K562 (cell line): Measurements from ENCODE around the gene PKHD1. TPM values are rescaled to one million over a fixed set of nuclear protein-coding genes. Genes with fewer than 3 reads are reported as not detected.

Experiments
- ATAC-seq: fragments of 200-7000 bp; cut with Tn5 transposase; 3 replicates; pipeline ENCODE4 v1.9.1; 2020; ENCODE audit warnings: moderate library complexity
- BruUV-seq: library from RNA; stranded (reverse); fragments of 400-500 nt; replicated peaks from 2 replicates; lab custom pipeline; 2021; lab: Mats Ljungman, UMichigan
- CTCF ChIA-PET: fragments of 300-600 bp; formaldehyde crosslinking; extraction: SDS; loops from one replicate; lab custom pipeline; 2021; ENCODE audit warnings: low intra/inter-chr PET ratio; lab: Yijun Ruan, JAX
- POLR2A ChIA-PET: fragments of 300-600, 350-650 bp; sonication (Branson Sonifier 250); formaldehyde crosslinking; extraction: SDS; loops from one replicate; lab custom pipeline; 2021; ENCODE audit warnings: antibody characterized with exemption, inconsistent platforms; lab: Yijun Ruan, JAX
- DNase-seq, 4 experiments: peaks; one replicate each; pipeline versions ENCODE4 v3.0.0 to v3.0.0-alpha.2; 2011 to 2018; ENCODE audit warnings: low spot score in 3 of 4, mixed read lengths in 3 of 4; ENCODE audit errors: extremely low read depth in 1 of 4
- FAIRE-seq: peaks from 2 replicates; lab custom pipeline; 2011; peaks lifted over from hg19 to GRCh38; lab: Jason Lieb, UNC
- H2AFZ ChIP-seq: 2 replicates; pipeline ENCODE4 v1.6.0; 2011; ENCODE audit warnings: low read depth, low read length, control low read depth, inconsistent platforms
- H3K27ac ChIP-seq: fragments of 200-600 bp; 3 replicates; pipeline ENCODE4 v1.8.0; 2011; ENCODE audit warnings: low read depth, mild to moderate bottlenecking, control low read depth, inconsistent platforms, low read length, moderate library complexity, mixed read lengths; ENCODE audit errors: extremely low read depth
- H3K27me3 ChIP-seq, 2 experiments: fragments of 300-600 bp in 1 of 2; 2 replicates in 1 of 2; 3 replicates in 1 of 2; pipeline versions ENCODE4 v1.6.0 to v1.8.0; 2011; ENCODE audit warnings: inconsistent platforms in 2 of 2, low read length in 2 of 2, mild to moderate bottlenecking in 1 of 2, mixed read lengths in 1 of 2, moderate library complexity in 1 of 2; ENCODE audit not compliant: control insufficient read depth in 2 of 2, insufficient read depth in 2 of 2
- H3K36me3 ChIP-seq: fragments of 300-600 bp; 3 replicates; pipeline ENCODE4 v1.8.0; 2011; ENCODE audit warnings: mild to moderate bottlenecking, low read length, inconsistent platforms; ENCODE audit not compliant: control insufficient read depth, insufficient read depth
- H3K4me1 ChIP-seq, 2 experiments: fragments of 200-600 bp in 1 of 2; replicated peaks in 1 of 2; 2 replicates in 1 of 2; 3 replicates in 1 of 2; pipeline versions ENCODE4 v1.5.1 to v1.8.0; 2011; ENCODE audit warnings: inconsistent platforms in 2 of 2, low read length in 2 of 2, mild to moderate bottlenecking in 1 of 2, mixed read lengths in 1 of 2, moderate library complexity in 1 of 2; ENCODE audit not compliant: control insufficient read depth in 2 of 2, insufficient read depth in 2 of 2
- H3K4me2 ChIP-seq: 2 replicates; pipeline ENCODE4 v1.6.1; 2011; ENCODE audit warnings: low read length, control low read depth, inconsistent platforms, mixed read lengths; ENCODE audit not compliant: insufficient read depth
- H3K4me3 ChIP-seq: fragments of 200-600 bp; sonication (generic), shearing (Covaris generic); 2 replicates; pipeline ENCODE4 v1.5.1; 2016; ENCODE audit warnings: control low read depth, inconsistent platforms
- H3K79me2 ChIP-seq: fragments of 200-600 bp; 3 replicates; pipeline ENCODE4 v1.8.0; 2011; ENCODE audit warnings: low read length, inconsistent platforms; ENCODE audit not compliant: control insufficient read depth, insufficient read depth
- H3K9ac ChIP-seq, 2 experiments: 2 replicates each; pipeline versions ENCODE4 v1.6.0 to v1.6.1; 2011; ENCODE audit warnings: low read depth in 2 of 2, low read length in 2 of 2, control low read depth in 1 of 2, inconsistent platforms in 1 of 2, mild to moderate bottlenecking in 1 of 2, mixed read lengths in 1 of 2; ENCODE audit not compliant: insufficient read depth in 1 of 2
- H3K9me1 ChIP-seq: one replicate; pipeline ENCODE4 v1.6.0; 2011; ENCODE audit warnings: inconsistent platforms, mild to moderate bottlenecking, low read length, moderate library complexity; ENCODE audit not compliant: control insufficient read depth, insufficient read depth
- H3K9me3 ChIP-seq: replicated peaks from 2 replicates; pipeline ENCODE4 v1.5.1; 2011; ENCODE audit warnings: low read depth, low read length, inconsistent platforms; ENCODE audit not compliant: control insufficient read depth, insufficient read depth
- H4K20me1 ChIP-seq: replicated peaks from 2 replicates; pipeline ENCODE4 v1.6.1; 2011; ENCODE audit warnings: low read length, inconsistent platforms, mixed read lengths; ENCODE audit not compliant: control insufficient read depth, insufficient read depth
- HDAC1 ChIP-seq, 2 experiments: fragments of 450-650 bp; IDR thresholded peaks; 2 replicates each; pipeline ENCODE4 v1.6.1; 2016 to 2017; ENCODE audit warnings: inconsistent platforms in 1 of 2, mild to moderate bottlenecking in 1 of 2, moderate library complexity in 1 of 2
- HNRNPL ChIP-seq: fragments of 200-400 bp; formaldehyde crosslinking; IDR thresholded peaks from 2 replicates; pipeline ENCODE4 v1.6.1; 2017; ENCODE audit warnings: low read depth, mild to moderate bottlenecking, low read length
- KDM5B ChIP-seq: fragments of 200-600 bp; sonication (generic); IDR thresholded peaks from 2 replicates; pipeline ENCODE4 v1.6.1; 2012; ENCODE audit warnings: low read depth, mild to moderate bottlenecking, moderate library complexity, low read length, control low read depth, inconsistent platforms; ENCODE audit not compliant: insufficient replicate concordance
- SAFB ChIP-seq: fragments of 200-400 bp; formaldehyde crosslinking; IDR thresholded peaks from 2 replicates; pipeline ENCODE4 v1.6.1; 2017; ENCODE audit warnings: low read depth, low read length, borderline replicate concordance
- SNRNP70 ChIP-seq: fragments of 200-400 bp; formaldehyde crosslinking; optimal IDR thresholded peaks from 2 replicates; pipeline ENCODE3; 2017; ENCODE audit warnings: low read depth, low read length
- ZNF766 ChIP-seq: fragments of 200-800 bp; sonication (Bioruptor generic); conservative IDR thresholded peaks from 2 replicates; pipeline ENCODE4 v1.6.1; 2016; ENCODE audit warnings: missing genetic modification characterization, missing compliant biosample characterization
- WGBS: fragments of 100-300 bp; shearing (Covaris generic); methylation state at CpG from one replicate; pipeline ENCODE4 v1.1.6; 2016; ENCODE audit warnings: low coverage, mixed read lengths; ENCODE audit not compliant: insufficient coverage; ENCODE audit errors: missing lambda C conversion rate; 5-methylcytosine and 5-hydroxymethylcytosine counted together
- in situ Hi-C: fragments of 300-500 bp; cut with MboI; formaldehyde crosslinking; loops from 4 replicates; pipeline ENCODE4 v1.15.0; 2018; ENCODE audit warnings: inconsistent platforms, mixed read lengths
- intact Hi-C: fragments of 100-400 bp; cut with micrococcal nuclease; formaldehyde crosslinking; loops from 2 replicates; pipeline ENCODE4 v1.14.2; 2022
- polyA plus RNA-seq, 8 experiments: library from polyadenylated mRNA; depleted of rRNA in 4 of 8; stranded (reverse) in 5 of 8; unstranded in 3 of 8; fragments of >200 nt; fragmentation: Nextera tagmentation in 2 of 8; fragmentation: Illumina TruSeq in 1 of 8; extraction: Ambion mirVana in 2 of 8; extraction: Trizol in 1 of 8; gene quantifications; 2 replicates each; pipeline versions ENCODE4 v1.2.1 to v1.2.3, GENCODE V29; 2011 to 2014; ENCODE audit warnings: inconsistent platforms in 1 of 8, missing spikeins in 1 of 8
- total RNA-seq, 7 experiments: library from RNA; depleted of rRNA in 6 of 7; stranded (reverse); fragments of >200 nt in 6 of 7; fragmentation: Illumina TruSeq in 2 of 7; extraction: Trizol in 2 of 7; gene quantifications; 2 replicates each; pipeline versions ENCODE4 v1.2.1 to v1.2.3, GENCODE V29; 2011 to 2021; ENCODE audit warnings: low replicate concordance in 1 of 7
- TF ChIP-seq, protein P1 (sequence below): fragments of 450-650 bp; IDR thresholded peaks from 2 replicates; pipeline ENCODE4 v1.6.1; 2018; ENCODE audit not compliant: partially characterized antibody

The PKHD1 gene
- total and polyA plus RNA-seq, 9 of the 15 experiments (the other 6 are each of a cell fraction or from before 2014, with no cell fraction given): 0.01 to 0.04 (median 0.01) TPM; not detected in 6

DNA sequence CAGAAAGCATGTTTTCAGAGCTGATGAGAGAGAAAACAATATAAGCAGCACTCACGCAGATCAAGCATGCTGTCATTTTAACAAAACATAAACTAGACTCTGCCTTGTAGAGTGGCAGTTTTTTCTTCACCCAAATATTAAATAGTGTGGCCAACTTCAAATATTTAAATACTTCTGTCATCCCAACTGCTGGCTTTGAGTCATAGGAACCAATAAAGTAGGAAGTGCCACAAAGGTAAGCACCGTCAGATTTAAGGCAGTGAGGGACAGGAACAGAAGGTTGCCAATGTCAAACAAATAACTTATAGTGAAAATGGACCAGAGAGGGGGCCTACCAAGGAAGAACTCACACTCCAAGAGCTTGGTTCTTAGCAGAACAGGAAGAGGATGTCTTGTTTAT, 222.2 kb downstream of the PKHD1 start (continued):
- TF ChIP-seq, protein P1, sequence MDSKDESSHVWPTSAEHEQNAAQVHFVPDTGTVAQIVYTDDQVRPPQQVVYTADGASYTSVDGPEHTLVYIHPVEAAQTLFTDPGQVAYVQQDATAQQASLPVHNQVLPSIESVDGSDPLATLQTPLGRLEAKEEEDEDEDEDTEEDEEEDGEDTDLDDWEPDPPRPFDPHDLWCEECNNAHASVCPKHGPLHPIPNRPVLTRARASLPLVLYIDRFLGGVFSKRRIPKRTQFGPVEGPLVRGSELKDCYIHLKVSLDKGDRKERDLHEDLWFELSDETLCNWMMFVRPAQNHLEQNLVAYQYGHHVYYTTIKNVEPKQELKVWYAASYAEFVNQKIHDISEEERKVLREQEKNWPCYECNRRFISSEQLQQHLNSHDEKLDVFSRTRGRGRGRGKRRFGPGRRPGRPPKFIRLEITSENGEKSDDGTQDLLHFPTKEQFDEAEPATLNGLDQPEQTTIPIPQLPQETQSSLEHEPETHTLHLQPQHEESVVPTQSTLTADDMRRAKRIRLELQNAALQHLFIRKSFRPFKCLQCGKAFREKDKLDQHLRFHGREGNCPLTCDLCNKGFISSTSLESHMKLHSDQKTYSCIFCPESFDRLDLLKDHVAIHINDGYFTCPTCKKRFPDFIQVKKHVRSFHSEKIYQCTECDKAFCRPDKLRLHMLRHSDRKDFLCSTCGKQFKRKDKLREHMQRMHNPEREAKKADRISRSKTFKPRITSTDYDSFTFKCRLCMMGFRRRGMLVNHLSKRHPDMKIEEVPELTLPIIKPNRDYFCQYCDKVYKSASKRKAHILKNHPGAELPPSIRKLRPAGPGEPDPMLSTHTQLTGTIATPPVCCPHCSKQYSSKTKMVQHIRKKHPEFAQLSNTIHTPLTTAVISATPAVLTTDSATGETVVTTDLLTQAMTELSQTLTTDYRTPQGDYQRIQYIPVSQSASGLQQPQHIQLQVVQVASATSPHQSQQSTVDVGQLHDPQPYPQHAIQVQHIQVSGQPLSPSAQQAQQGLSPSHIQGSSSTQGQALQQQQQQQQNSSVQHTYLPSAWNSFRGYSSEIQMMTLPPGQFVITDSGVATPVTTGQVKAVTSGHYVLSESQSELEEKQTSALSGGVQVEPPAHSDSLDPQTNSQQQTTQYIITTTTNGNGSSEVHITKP: no peak
- no peak for TF ChIP-seq HNRNPL
- no peak for TF ChIP-seq KDM5B
- no peak for TF ChIP-seq ZNF766 (CRISPR knock-in tag)

DNA sequence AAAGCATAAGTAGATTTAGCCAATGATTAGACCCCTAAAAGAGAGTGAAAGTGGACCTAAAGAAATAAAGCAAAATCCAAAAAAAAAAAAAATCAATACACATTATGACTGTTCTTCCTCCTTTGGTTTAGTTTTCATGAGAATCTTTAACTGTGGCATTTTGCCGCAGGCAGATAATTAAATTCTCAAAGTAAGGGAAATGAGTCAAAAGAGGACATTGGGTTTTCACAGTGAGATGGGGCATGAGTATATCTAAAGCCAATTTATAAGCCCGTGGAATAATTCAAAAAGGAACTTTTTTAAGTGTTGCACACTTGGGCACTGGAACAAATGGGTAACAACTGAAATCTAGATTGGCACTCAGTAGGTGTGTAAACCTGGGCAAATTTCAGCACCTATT, 230.3 kb downstream of the PKHD1 start:
- no peaks in the 10 kb centered on the region for H3K79me2 ChIP-seq
- no peak for ATAC-seq
- no peak overlapping the region for H2AFZ ChIP-seq
- H4K20me1 ChIP-seq: no peaks in the 10 kb centered on the region
- no TSS peak for BruUV-seq
- ChIA-PET POLR2A (no interaction called here), CTCF (no interaction called here)
- no peaks in the 10 kb centered on the region for H3K9me3 ChIP-seq
- H3K4me1 ChIP-seq: no peaks in the 10 kb centered on the region
- TF ChIP-seq SNRNP70 (no peak), SAFB (no peak), HDAC1 (IDR thresholded peaks at IDR 0.05) (no peak)
- intact Hi-C loops (loop anchor here (10.0 kb wide), 2 partner anchors 168 to 1042 kb away; partner anchors contain the start of gene TFAP2B), in situ Hi-C loops (no loop called here)
- H3K36me3 ChIP-seq: no peaks in the 10 kb centered on the region
- H3K4me3 ChIP-seq: no peak overlapping the region
- no peak overlapping the region for H3K9ac ChIP-seq
- no peaks in the 10 kb centered on the region for H3K27me3 ChIP-seq
- WGBS: 0% methylated on average over 2 of the region's 2 CpGs
- no peak overlapping the region for H3K27ac ChIP-seq
- no peaks in the 10 kb centered on the region for H3K9me1 ChIP-seq
- H3K4me2 ChIP-seq: no peak overlapping the region
- no peak for DNase-seq
- FAIRE-seq: no peak
